Lung microvascular endothelial cell (primary cell): ENCODE measurements around the gene GPR132. TPM values are rescaled to one million over a fixed set of nuclear protein-coding genes. Genes with fewer than 3 reads are reported as not detected.
"Not testable (repeated sequence)": the region's sequence is repeated elsewhere in the genome, so short reads cannot be mapped to it uniquely, and the experiment has no call there.

ENCODE experiments used
- DNase-seq, 2 donors: peaks; one replicate each; pipeline versions ENCODE4 v3.0.0 to v3.0.0-alpha.2; 2010; ENCODE audit warnings: low read depth in 2 of 2
- total RNA-seq: library from RNA; depleted of rRNA; stranded (reverse); fragments of >200 nt; gene quantifications from 2 replicates; pipeline ENCODE4 v1.2.1, GENCODE V29; 2014

Gene GPR132
- total RNA-seq, 1 donor from 2014 or later: 0.20 TPM

GRCh38 chr14:105076296-105076804, 11.1 kb upstream of the GPR132 start:
- DNase-seq: no peak

- DNase-seq: no peak
These were observed 10.4 kb upstream of the GPR132 start for GRCh38 chr14:105075379-105076295.

GRCh38 chr14:105074601-105075053, 9.4 kb upstream of the GPR132 start:
- no peak for DNase-seq

- DNase-seq: no peak
These were observed 8.7 kb upstream of the GPR132 start for GRCh38 chr14:105073720-105074600.

DNA sequence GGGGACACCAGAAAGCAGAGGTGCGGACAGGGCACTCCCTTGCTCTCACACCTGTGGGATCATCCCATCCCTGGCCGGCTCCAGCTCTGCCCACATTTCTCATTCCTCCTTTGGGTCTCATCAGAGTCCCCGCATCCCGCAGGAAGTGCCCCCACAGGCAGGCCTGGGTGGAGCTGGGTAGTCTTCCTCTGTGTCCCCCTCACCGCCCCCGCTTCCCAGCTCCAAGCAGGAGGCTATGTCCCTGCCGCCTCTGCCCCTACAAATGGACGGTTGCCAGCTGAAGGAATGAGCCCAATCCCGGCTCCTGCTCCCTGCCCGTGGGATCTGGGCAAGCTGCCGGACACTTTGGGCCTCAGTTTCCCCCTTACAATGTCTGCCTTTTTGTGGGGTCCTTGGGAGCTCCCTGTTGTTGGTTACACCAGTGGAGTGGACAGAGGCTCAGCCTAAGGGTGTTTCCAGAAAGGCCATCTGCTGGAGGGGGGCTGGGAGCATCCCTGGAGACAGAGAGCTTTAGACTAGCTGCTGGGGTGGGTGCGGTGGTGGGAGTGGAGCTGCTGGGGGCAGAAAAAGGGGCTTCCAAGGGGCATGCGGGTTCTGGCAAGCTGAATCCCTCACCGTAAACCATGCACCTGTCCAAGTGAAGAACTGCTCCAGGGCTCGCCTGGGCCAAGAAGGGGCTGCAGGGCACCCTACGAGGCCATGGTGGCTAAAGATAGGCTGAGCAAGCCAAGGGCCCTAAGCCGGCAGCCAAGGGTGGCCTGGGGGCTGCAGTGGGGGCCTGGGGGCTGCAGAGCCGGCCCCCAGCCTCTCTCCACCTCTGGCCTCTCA, 7.9 kb upstream of the GPR132 start:
- no peak for DNase-seq

GRCh38 chr14:105072381-105072861, 7.2 kb upstream of the GPR132 start:
- DNase-seq: no peak

- no peak for DNase-seq
These were observed 6.7 kb upstream of the GPR132 start for GRCh38 chr14:105071942-105072341.

DNA sequence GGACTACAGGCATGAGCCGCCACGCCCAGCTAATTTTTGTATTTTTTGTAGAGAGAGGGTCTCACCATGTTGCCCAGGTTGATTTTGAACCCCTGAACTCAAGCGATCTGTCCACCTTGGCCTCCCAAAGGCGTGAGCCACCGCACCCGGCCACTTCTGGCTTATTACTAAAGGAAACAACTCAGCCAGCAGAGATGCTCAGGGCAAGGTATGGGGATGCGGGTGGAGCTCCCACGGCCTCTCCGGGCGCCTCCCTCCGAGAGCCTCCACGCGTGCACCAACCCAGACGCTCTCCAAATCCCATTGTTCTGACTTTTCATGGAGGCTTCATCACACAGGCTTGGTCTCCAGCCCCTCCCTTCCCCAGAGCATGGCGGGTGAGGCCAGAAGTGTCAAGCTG, 6.1 kb upstream of the GPR132 start:
- no peak for DNase-seq

GRCh38 chr14:105070760-105071137, 5.5 kb upstream of the GPR132 start:
- no peak for DNase-seq

DNA sequence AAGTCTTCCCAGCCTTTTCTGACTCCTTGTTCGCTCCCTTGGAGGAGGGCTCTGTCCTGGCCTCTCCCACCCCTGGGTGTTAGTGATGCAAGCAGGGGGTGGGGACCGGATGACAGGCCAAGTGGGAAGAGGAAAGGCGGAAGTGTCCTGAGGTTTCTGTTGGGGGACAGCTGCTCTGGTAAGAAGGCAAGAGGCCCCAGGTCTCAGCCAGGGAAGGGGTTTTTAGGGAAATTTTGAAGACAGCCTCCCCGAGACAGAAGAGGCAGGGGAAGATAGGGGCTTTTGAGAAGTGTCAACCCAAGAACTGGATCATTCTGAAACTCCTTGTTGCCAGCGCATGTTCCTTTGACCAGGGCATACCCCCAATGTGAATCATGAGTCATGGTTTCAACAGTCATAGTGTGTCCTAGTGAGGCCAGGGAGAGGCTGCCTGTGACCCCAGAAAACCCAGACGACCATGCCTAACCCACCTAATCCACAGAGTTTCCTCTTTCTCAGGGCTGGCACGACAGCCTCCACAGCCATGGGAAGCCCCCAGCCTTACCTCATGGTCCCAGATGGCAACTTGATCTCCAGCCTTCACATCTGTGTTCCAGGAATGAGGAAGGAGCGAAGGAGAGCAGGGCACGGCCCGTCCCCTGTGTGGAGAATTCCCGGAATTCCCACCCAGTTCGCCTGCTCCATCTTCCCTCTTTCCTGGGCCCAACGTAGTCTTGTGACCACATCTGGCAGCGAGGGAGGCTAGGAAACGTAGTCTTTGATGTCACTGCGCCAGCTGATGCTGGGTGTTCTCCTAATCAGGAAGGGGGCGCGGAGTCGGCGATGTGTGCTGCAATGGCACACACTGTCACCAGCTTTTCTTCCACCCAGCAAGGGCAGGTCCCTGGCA, 4.9 kb upstream of the GPR132 start:
- DNase-seq: no peak

DNA sequence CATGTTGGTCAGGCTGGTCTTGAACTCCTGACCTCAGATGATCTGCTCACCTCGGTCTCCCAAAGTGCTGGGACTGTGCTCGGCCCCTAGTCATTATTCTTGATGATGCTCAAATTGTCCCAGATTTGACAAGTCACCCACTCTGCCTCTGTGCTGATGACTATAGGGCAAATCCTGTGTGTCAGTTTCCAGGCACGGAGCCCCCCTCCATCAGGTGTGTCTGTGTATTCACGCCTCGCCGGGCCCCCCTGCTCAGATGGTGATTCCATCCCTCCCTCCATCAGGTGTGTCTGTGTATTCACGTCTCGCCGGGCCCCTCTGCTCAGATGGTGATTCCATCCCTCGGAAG, 4.3 kb upstream of the GPR132 start:
- DNase-seq: no peak

- DNase-seq: no peak
These were observed 3.6 kb upstream of the GPR132 start for GRCh38 chr14:105068818-105069217.

GRCh38 chr14:105067969-105068301, 2.7 kb upstream of the GPR132 start:
- DNase-seq: no peak

DNA sequence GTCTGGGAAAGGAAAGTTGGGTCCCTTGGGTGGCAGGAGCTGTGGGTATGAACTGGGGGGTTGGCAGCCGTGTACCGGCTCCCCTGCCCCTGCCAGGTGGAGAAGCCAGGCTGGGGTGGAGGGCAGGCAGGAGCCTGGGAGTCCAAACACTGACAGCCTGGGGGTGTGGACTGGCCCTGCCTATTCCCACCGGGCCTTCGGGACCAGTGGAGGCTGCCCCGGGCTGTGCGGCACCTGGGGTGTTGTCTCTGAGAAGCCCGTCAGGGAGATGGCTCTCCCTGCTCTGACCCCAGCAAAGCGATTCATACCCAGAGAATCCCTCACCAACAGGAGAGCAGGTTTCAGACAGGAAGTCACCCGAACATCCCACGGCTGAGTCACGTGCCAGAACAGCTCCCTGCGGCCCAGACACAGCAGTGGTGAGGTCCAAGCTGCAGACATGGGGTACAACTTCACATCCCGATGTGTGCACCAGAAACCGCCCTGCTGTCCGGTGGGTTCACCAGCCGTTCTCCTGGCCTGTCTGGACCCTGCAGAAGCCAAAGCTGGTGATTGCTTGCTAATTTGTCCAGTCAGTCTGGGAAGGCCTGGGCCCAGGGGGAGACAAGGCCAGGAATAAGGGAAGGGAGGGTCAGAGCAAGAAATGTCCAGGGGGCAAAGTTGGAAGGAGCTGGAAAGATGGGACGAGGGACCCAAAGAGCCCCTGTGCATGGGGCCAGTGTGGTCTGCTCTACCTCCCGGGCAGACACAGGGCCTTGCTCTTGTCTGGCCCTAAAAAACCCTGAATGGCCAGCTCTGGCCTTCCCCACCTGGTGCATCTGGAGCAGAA, 2.1 kb upstream of the GPR132 start:
- no peak for DNase-seq

DNA sequence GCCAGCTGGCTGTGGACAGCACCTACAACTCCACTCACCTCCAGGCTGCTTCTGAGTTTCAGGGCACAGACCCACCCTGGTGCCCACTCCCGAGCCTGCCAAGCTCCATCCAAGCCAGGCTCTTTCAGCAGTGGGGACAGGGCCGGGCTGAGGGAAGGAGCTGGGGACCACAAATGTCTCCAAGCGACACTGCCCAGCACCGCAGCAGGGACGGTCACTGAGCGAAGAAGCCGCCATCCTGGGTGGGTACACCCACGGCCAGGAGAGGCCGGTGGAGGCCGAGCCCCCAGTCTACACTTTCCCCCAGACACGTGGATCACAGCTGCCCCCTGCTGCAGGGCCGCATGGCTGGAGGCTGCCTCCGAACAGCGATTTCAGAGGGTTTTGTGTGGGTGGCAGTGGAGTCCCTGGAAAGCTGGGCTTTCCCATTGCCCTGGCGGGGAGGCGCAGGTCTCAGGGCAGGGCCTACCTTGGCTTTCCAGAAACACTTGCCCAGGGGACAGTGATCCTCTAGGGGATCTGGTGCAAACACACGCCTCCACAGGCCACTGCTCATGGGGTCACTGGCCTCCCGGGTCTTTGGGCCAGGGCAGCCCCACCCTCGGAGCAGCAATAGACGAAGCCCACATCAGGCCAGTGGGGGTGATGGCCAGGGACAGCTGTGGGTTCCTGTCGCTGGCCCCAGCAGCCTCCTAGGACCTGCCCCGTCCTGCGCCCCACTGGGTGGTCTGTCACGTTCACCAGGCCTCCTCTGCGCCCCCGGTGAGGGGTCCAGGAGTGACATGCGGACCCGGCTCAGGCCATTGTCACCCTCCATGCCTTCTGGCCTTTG, 1.2 kb upstream of the GPR132 start:
- DNase-seq: no peak

- peak in 1 of 2 donors; percentile 31 for DNase-seq
These were observed 498 bp downstream of the GPR132 start for GRCh38 chr14:105064721-105065143.

DNA sequence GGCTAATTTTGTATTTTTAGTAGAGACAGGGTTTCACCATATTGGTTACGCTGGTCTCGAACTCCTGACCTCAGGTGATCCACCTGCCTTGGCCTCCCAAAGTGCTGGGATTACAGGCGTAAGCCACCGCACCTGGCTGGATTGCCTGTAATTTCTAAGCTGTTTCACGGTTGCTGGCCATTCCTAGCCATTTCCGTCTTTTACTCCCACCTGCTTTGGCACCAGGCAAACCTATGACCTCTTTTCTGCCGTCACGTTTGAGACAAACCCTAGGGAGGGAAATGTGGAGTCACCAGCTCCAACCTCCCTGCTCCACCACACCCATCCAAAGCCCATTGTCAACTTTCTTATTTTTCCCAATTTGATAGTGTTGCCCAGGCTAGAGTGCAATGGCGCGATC, 1.2 kb downstream of the GPR132 start:
- no peak for DNase-seq

GRCh38 chr14:105063506-105063905, 1.7 kb downstream of the GPR132 start:
- DNase-seq: not testable (repeated sequence)
